Parathyroid adenoma (tissue), 2 donors: Measurements from ENCODE around the gene MASP2.
"Not testable (repeated sequence)": the region's sequence is repeated elsewhere in the genome, so short reads cannot be mapped to it uniquely, and the experiment has no call there.

ENCODE experiments used
- H2AFZ ChIP-seq: fragments of 300-600 bp; sonication (generic); one replicate; pipeline ENCODE4 v1.7.0; 2017; ENCODE audit warnings: antibody characterized with exemption, mild to moderate bottlenecking
- H3K27ac ChIP-seq: fragments of 300-600 bp; sonication (generic); one replicate; pipeline ENCODE4 v1.7.0; 2017
- H3K27me3 ChIP-seq: fragments of 300-600 bp; sonication (generic); one replicate; pipeline ENCODE4 v1.7.0; 2017; ENCODE audit warnings: low read length; ENCODE audit not compliant: control insufficient read depth, insufficient read depth
- H3K36me3 ChIP-seq: fragments of 300-600 bp; sonication (generic); one replicate; pipeline ENCODE4 v1.7.0; 2017; ENCODE audit warnings: low read length; ENCODE audit not compliant: control insufficient read depth, insufficient read depth
- H3K4me1 ChIP-seq: fragments of 300-600 bp; sonication (generic); one replicate; pipeline ENCODE4 v1.7.0; 2017; ENCODE audit warnings: control low read depth
- H3K4me2 ChIP-seq: fragments of 300-600 bp; sonication (generic); one replicate; pipeline ENCODE4 v1.7.0; 2017; ENCODE audit warnings: low read length
- H3K4me3 ChIP-seq: fragments of 300-600 bp; sonication (generic); one replicate; pipeline ENCODE4 v1.7.0; 2017; ENCODE audit warnings: low read depth, low read length
- H3K79me2 ChIP-seq: fragments of 300-600 bp; sonication (generic); one replicate; pipeline ENCODE4 v1.7.0; 2017; ENCODE audit warnings: control low read depth
- H3K9ac ChIP-seq: fragments of 300-600 bp; sonication (generic); one replicate; pipeline ENCODE4 v1.7.0; 2017; ENCODE audit warnings: mild to moderate bottlenecking
- H3K9me3 ChIP-seq: fragments of 300-600 bp; sonication (generic); one replicate; pipeline ENCODE4 v1.7.0; 2017; ENCODE audit warnings: low read length; ENCODE audit not compliant: control insufficient read depth
- CTCF ChIP-seq: fragments of 300-600 bp; sonication (generic); IDR thresholded peaks from one replicate; pipeline ENCODE4 v1.7.0; 2017; ENCODE audit warnings: antibody characterized with exemption, mild to moderate bottlenecking
- donor health status: primary hyperparathyroidism.

MASP2 gene

DNA sequence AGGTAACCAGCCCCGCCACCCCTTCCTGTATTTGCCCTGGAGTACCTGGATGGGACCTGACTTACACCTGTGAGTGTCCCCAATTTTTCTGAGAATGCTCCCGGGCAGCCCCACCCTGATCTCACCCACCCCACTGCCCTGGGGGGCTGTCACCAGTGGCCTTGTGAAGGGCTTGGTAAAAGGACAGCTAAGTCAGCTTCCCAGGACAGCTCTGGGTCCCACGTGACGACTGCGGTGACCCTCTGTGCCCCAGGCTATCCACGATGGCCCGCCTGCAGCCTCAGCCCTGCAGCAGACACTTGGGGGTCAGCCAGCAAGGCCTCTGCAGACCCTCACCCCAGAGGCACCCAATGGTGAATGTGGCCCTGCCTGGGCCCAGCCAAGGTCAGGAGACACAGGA lies 7.1 kb upstream of the MASP2 start:
- H3K4me3 ChIP-seq: no peak overlapping the region

DNA sequence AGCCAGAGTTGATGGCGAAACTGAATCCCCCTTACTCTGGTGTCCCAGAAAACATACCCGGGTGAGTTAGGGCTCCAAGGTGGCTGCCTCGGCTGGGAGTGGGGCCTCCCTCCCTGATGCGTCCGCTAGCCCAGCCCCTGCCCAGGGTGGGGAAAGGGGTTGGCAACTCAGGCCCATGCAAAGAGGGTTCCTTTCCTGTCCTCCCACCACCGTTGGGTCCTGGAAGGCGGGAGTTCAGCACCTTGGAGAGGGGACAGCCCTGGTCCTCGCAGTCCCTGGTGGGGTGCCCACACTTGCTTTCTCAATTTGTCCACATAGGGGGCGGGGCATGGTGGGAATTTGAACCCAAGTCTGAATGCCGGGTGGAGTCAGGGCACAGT lies 6.7 kb upstream of the MASP2 start:
- Histone ChIP-seq H3K79me2 (no peaks in the 10 kb centered on the region), H3K4me1 (no peaks in the 10 kb centered on the region), H3K4me2 (no peak overlapping the region), H2AFZ (no peak overlapping the region), H3K4me3 (no peak overlapping the region), H3K9me3 (no peaks in the 10 kb centered on the region), H3K9ac (no peak overlapping the region), H3K27ac (no peak overlapping the region), H3K27me3 (no peaks in the 10 kb centered on the region), H3K36me3 (no peaks in the 10 kb centered on the region)
- no peak for TF ChIP-seq CTCF

More for the DNA sequence above, 7.1 kb upstream of the MASP2 start:
- Histone ChIP-seq H3K27me3 (no peaks in the 10 kb centered on the region), H3K79me2 (no peaks in the 10 kb centered on the region), H3K9ac (no peak overlapping the region), H3K9me3 (no peaks in the 10 kb centered on the region), H2AFZ (no peak overlapping the region), H3K4me2 (no peak overlapping the region), H3K27ac (no peak overlapping the region), H3K36me3 (no peaks in the 10 kb centered on the region), H3K4me1 (no peaks in the 10 kb centered on the region)
- no peak for TF ChIP-seq CTCF

DNA sequence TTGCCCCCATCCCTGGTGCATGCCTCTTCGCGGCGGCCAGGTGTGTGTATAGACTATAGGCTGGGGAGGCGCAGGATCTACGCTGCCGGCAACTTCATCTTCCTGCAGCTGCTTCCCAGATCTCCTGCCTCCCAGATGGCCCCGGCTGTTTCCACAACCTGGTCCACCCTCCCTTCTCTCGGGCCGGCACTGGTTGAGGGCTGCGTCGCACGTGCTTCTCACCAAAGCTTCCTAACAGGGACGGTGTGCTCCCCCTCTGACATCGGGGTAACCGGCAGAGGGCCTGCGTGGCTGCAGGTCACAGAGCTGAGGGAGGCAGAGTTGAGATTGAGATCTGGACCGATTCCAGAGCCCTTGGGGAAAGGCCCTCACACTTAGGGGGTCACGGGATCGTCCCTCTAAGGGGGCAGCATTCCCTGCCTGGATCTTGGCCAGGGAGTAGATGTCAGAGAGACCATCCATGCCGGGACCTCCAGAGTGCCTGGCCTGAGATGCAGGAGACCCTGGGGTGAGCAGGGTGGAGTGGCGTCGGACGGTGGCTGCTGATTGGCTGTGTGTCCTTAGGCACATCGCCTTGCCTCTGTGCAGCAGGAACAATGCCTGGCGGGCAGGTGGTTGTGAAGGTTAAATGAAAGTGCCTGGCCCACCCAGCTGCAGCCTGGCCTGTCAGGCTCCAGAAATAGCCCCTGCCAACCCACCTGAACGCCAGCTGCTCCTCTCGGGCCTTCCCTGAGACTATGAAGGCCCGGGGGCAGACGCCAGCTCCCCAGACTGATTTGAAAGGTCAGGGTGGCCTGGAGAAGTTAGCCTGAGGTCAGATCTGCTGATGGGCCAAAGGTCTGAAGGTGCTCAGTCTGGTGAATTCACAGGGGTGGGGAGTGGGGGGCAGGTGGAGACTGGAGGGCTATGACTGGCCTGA lies 6.1 kb upstream of the MASP2 start:
- no peak overlapping the region for H3K27ac ChIP-seq

DNA sequence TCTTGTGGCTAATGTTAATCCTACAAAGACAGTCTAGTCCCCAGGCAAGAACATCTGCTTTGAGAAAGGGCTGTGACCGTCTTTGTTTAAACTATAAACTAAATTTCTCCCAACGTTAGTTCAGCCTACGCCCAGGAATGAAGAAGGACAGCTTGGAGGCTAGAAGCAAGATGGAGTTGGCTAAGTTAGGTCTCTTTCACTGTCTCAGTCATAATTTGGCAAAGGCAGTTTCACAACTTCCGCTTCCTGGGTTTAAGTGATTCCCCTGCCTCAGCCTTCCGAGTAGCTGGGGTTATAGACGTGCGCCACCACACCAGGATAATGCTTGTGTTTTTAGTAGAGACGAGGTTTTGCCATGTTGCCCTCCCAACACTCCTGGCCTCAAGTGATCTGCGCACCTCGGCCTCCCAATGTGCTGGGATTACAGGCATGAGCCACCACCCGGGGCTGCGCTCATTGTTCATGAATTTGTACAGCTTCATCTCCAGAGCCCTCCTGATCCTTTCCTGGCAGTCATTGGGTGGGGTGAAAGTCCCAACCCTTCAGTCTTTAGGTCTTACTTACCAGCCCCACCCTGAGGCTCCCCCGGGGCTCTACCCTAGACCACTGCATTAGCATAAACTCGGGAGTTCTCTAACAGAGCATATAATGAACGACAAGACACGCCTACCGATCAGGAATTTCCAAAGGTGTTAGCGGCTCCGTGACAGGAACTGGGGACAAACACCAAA lies 4.9 kb upstream of the MASP2 start:
- H3K4me2 ChIP-seq: no peak overlapping the region
- no peak for TF ChIP-seq CTCF
- H2AFZ ChIP-seq: no peak overlapping the region
- H3K9ac ChIP-seq: no peak overlapping the region
- H3K27ac ChIP-seq: no peak overlapping the region
- H3K4me1 ChIP-seq: no peaks in the 10 kb centered on the region
- no peak overlapping the region for H3K4me3 ChIP-seq
- H3K9me3 ChIP-seq: no peaks in the 10 kb centered on the region
- H3K79me2 ChIP-seq: no peaks in the 10 kb centered on the region
- H3K36me3 ChIP-seq: no peaks in the 10 kb centered on the region
- no peaks in the 10 kb centered on the region for H3K27me3 ChIP-seq

More for the DNA sequence above, 6.1 kb upstream of the MASP2 start:
- Histone ChIP-seq H3K4me1 (no peaks in the 10 kb centered on the region), H3K9ac (no peak overlapping the region), H3K27me3 (no peaks in the 10 kb centered on the region), H3K9me3 (no peaks in the 10 kb centered on the region), H3K4me3 (no peak overlapping the region), H3K79me2 (no peaks in the 10 kb centered on the region), H2AFZ (no peak overlapping the region), H3K4me2 (no peak overlapping the region), H3K36me3 (no peaks in the 10 kb centered on the region)
- no peak for TF ChIP-seq CTCF

GRCh38 chr1:11051121-11051520 lies 4.1 kb upstream of the MASP2 start:
- H3K27ac ChIP-seq, H3K9ac ChIP-seq, H3K36me3 ChIP-seq, H3K27me3 ChIP-seq, H3K4me3 ChIP-seq, H3K79me2 ChIP-seq, H3K4me1 ChIP-seq, H3K4me2 ChIP-seq, H3K9me3 ChIP-seq, H2AFZ ChIP-seq: not testable (repeated sequence)
